Loucy (cell line): ENCODE results near the gene AGAP1.

Experiments used
- EZH2phosphoT487 ChIP-seq: fragments of 200-600 bp; IDR thresholded peaks from 2 replicates; pipeline ENCODE4 v1.6.1; 2018; ENCODE audit warnings: antibody characterized with exemption, mild to moderate bottlenecking, moderate library complexity, borderline replicate concordance
- TF ChIP-seq, protein P1 (sequence below): fragments of 200-600 bp; sonication (generic); conservative IDR thresholded peaks from 2 replicates; pipeline ENCODE4 v1.5.1; 2014; ENCODE audit warnings: mild to moderate bottlenecking, antibody characterized with exemption, low read length

DNA sequence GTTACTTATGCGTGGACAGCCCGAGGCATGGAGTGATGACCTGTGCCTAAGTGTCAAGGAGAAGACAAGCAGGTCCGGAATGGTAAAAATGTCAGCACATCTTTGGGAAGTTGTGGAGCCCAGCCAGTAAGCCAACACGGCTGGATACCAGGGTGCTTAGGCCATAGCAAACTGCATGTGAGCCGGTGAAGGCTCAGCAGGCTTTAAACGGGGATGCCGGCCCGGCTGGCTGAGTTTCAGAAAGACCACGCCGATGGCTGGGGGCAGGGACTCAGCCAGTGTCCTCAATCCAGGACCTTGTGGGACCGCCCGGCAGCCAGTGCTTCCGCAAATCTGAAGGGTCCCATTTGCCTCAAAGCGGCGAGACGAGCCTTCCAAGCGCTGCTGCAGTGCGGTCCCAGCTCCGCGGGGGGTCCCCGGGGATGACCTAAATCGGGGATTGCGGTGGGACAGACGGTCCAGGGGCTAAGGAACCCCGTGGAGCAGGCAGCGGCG, 946 bp upstream of the AGAP1 start:
- TF ChIP-seq, protein P1, sequence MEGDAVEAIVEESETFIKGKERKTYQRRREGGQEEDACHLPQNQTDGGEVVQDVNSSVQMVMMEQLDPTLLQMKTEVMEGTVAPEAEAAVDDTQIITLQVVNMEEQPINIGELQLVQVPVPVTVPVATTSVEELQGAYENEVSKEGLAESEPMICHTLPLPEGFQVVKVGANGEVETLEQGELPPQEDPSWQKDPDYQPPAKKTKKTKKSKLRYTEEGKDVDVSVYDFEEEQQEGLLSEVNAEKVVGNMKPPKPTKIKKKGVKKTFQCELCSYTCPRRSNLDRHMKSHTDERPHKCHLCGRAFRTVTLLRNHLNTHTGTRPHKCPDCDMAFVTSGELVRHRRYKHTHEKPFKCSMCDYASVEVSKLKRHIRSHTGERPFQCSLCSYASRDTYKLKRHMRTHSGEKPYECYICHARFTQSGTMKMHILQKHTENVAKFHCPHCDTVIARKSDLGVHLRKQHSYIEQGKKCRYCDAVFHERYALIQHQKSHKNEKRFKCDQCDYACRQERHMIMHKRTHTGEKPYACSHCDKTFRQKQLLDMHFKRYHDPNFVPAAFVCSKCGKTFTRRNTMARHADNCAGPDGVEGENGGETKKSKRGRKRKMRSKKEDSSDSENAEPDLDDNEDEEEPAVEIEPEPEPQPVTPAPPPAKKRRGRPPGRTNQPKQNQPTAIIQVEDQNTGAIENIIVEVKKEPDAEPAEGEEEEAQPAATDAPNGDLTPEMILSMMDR = no peak
- no peak for TF ChIP-seq EZH2phosphoT487
